ENCODE data around the gene PPP2R5A.

DNA sequence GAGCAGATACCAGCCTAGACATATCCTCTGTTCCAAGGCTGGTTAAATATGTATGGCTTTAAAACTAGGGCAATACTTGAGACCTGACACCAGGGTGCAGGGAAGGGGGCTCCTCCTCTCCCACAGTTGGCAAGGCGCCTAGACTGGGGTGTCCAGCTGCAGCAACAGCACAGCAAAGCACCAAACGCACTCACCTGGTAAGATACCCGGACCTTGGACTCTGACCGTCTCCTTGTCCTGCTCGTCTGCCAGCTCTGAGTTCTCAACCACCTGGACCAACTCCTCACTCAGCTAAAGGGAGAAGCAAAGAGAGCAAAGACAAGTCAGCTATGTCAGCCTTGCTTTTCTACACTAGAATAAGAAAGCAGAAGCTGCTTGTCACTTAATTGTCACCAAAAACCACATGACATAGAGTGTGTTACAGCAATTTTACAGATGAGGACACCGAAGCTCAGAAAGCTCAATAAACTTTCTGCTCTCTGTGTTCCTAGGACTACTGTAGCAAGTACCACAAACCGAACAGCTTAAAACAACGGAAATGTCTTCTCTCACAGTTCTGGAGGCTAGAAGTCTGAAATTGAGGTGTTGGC is 125.1 kb downstream of the PPP2R5A start:
- TF ChIP-seq RAD21 (IDR thresholded peaks at IDR 0.05; ENCODE audit: low read length), result no peak
- TF ChIP-seq, protein P1, sequence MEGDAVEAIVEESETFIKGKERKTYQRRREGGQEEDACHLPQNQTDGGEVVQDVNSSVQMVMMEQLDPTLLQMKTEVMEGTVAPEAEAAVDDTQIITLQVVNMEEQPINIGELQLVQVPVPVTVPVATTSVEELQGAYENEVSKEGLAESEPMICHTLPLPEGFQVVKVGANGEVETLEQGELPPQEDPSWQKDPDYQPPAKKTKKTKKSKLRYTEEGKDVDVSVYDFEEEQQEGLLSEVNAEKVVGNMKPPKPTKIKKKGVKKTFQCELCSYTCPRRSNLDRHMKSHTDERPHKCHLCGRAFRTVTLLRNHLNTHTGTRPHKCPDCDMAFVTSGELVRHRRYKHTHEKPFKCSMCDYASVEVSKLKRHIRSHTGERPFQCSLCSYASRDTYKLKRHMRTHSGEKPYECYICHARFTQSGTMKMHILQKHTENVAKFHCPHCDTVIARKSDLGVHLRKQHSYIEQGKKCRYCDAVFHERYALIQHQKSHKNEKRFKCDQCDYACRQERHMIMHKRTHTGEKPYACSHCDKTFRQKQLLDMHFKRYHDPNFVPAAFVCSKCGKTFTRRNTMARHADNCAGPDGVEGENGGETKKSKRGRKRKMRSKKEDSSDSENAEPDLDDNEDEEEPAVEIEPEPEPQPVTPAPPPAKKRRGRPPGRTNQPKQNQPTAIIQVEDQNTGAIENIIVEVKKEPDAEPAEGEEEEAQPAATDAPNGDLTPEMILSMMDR (IDR thresholded peaks at IDR 0.05), result no peak
- no peak for TF ChIP-seq POLR2AphosphoS5 (IDR thresholded peaks at IDR 0.05; ENCODE audit: low read depth, low read length)
- no peak for TF ChIP-seq EZH2phosphoT487 (IDR thresholded peaks at IDR 0.05; ENCODE audit: borderline replicate concordance, low read depth)
- no peak for TF ChIP-seq RCOR1 (IDR thresholded peaks at IDR 0.05; ENCODE audit: low read length)
- no peak for TF ChIP-seq REST (IDR thresholded peaks at IDR 0.05; ENCODE audit: low read depth, low read length)
- TF ChIP-seq EP300 (IDR thresholded peaks at IDR 0.05; ENCODE audit: borderline replicate concordance in 1 of 2, low read depth in 1 of 2, low read length in 1 of 2), result no peak
- TF ChIP-seq SIN3A (IDR thresholded peaks at IDR 0.05; ENCODE audit: borderline replicate concordance, low read depth, low read length), result no peak
- no peak for TF ChIP-seq MAX (IDR thresholded peaks at IDR 0.05; ENCODE audit: low read depth)
- TF ChIP-seq, protein P2, sequence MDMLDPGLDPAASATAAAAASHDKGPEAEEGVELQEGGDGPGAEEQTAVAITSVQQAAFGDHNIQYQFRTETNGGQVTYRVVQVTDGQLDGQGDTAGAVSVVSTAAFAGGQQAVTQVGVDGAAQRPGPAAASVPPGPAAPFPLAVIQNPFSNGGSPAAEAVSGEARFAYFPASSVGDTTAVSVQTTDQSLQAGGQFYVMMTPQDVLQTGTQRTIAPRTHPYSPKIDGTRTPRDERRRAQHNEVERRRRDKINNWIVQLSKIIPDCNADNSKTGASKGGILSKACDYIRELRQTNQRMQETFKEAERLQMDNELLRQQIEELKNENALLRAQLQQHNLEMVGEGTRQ (IDR thresholded peaks at IDR 0.05; ENCODE audit: borderline replicate concordance, low read depth, low read length), result no peak
- no peak for TF ChIP-seq JUND (IDR thresholded peaks at IDR 0.05)
- no peak for TF ChIP-seq USF1 (IDR thresholded peaks at IDR 0.05; ENCODE audit: borderline replicate concordance, low read depth)
